Measurements from ENCODE around the gene LRIT3.

Gene LRIT3

GRCh38 chr4:109921384-109921808, 73.5 kb downstream of the LRIT3 start:
- TF ChIP-seq, protein P1, sequence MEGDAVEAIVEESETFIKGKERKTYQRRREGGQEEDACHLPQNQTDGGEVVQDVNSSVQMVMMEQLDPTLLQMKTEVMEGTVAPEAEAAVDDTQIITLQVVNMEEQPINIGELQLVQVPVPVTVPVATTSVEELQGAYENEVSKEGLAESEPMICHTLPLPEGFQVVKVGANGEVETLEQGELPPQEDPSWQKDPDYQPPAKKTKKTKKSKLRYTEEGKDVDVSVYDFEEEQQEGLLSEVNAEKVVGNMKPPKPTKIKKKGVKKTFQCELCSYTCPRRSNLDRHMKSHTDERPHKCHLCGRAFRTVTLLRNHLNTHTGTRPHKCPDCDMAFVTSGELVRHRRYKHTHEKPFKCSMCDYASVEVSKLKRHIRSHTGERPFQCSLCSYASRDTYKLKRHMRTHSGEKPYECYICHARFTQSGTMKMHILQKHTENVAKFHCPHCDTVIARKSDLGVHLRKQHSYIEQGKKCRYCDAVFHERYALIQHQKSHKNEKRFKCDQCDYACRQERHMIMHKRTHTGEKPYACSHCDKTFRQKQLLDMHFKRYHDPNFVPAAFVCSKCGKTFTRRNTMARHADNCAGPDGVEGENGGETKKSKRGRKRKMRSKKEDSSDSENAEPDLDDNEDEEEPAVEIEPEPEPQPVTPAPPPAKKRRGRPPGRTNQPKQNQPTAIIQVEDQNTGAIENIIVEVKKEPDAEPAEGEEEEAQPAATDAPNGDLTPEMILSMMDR (IDR thresholded peaks at IDR 0.05; ENCODE audit: low read depth, low read length) = no peak
- no peak for DNase-seq (ENCODE audit: extremely low read depth, low read depth)

Measured in AG09319 (cell line).